ENCODE data around the gene DHX34. TPM values are rescaled to one million over a fixed set of nuclear protein-coding genes. Genes with fewer than 3 reads are reported as not detected.
"Not testable (repeated sequence)": the region's sequence is repeated elsewhere in the genome, so short reads cannot be mapped to it uniquely, and the experiment has no call there.

The DHX34 gene
- total RNA-seq, 1 donor from 2014 or later: 31.7 TPM

- TF ChIP-seq CTCF (IDR thresholded peaks at IDR 0.05; ENCODE audit: unreplicated experiment): no peak
- no peak overlapping the region for H3K4me3 Mint-ChIP-seq
- no peaks in the 10 kb centered on the region for H3K36me3 Mint-ChIP-seq
- H3K4me1 Mint-ChIP-seq: no peaks in the 10 kb centered on the region
- H3K9me3 Mint-ChIP-seq: no peaks in the 10 kb centered on the region
- DNase-seq (ENCODE audit: low spot score in 2 of 2, unreplicated experiment in 2 of 2): no peak
- H3K27me3 Mint-ChIP-seq (ENCODE audit: low read depth): peaks cover 8% of the 10 kb centered on the region
- H3K27ac Mint-ChIP-seq: no peak overlapping the region
Observed at GRCh38 chr19:47331490-47331889, 17.6 kb upstream of the DHX34 start.

GRCh38 chr19:47331931-47332547 lies 17.1 kb upstream of the DHX34 start, which contains the start of gene C5AR2:
Gene C5AR2 (plus strand): TSS chr19:47332175. CDS start chr19:47340800, 8,625 bp downstream.
- no peak for TF ChIP-seq CTCF (IDR thresholded peaks at IDR 0.05; ENCODE audit: unreplicated experiment)
- Mint-ChIP-seq H3K27me3 (ENCODE audit: low read depth) (peaks cover 8% of the 10 kb centered on the region), H3K36me3 (no peaks in the 10 kb centered on the region), H3K4me3 (no peak within 1 kb of the TSS), H3K9me3 (no peaks in the 10 kb centered on the region), H3K27ac (no peak within 1 kb of the TSS), H3K4me1 (no peaks in the 10 kb centered on the region)
- no peak for DNase-seq (ENCODE audit: low spot score in 2 of 2, unreplicated experiment in 2 of 2)

GRCh38 chr19:47336765-47337718 lies 12.1 kb upstream of the DHX34 start:
- not testable (repeated sequence) for H3K4me3 Mint-ChIP-seq; H3K27me3 Mint-ChIP-seq (ENCODE audit: low read depth); H3K27ac Mint-ChIP-seq; H3K4me1 Mint-ChIP-seq; H3K9me3 Mint-ChIP-seq; DNase-seq (ENCODE audit: low spot score in 2 of 2, unreplicated experiment in 2 of 2); H3K36me3 Mint-ChIP-seq

- peaks cover 2% of the 10 kb centered on the region for H3K27me3 Mint-ChIP-seq (ENCODE audit: low read depth)
- no peaks in the 10 kb centered on the region for H3K4me1 Mint-ChIP-seq
- DNase-seq (ENCODE audit: low spot score in 2 of 2, unreplicated experiment in 2 of 2): no peak
- no peak overlapping the region for H3K4me3 Mint-ChIP-seq
- no peak overlapping the region for H3K27ac Mint-ChIP-seq
- H3K9me3 Mint-ChIP-seq: no peaks in the 10 kb centered on the region
- H3K36me3 Mint-ChIP-seq: no peaks in the 10 kb centered on the region
- no peak for TF ChIP-seq CTCF (IDR thresholded peaks at IDR 0.05; ENCODE audit: unreplicated experiment)
Observed at GRCh38 chr19:47339196-47339880, 9.8 kb upstream of the DHX34 start.

- H3K9me3 Mint-ChIP-seq: no peaks in the 10 kb centered on the region
- DNase-seq (ENCODE audit: low spot score in 2 of 2, unreplicated experiment in 2 of 2): no peak
- TF ChIP-seq CTCF (IDR thresholded peaks at IDR 0.05; ENCODE audit: unreplicated experiment): no peak
- no peaks in the 10 kb centered on the region for H3K36me3 Mint-ChIP-seq
- no peak overlapping the region for H3K27ac Mint-ChIP-seq
- no peak overlapping the region for H3K4me3 Mint-ChIP-seq
- no peaks in the 10 kb centered on the region for H3K4me1 Mint-ChIP-seq
- H3K27me3 Mint-ChIP-seq (ENCODE audit: low read depth): peaks cover 2% of the 10 kb centered on the region
Observed at GRCh38 chr19:47340477-47341208, 8.5 kb upstream of the DHX34 start.

All from mesothelial cell of epicardium (in vitro differentiated cells).